Fibroblast of pulmonary artery (primary cell): ENCODE measurements around the gene GID4.
"Not testable (repeated sequence)": the region's sequence is repeated elsewhere in the genome, so short reads cannot be mapped to it uniquely, and the experiment has no call there.

Experiments used
- DNase-seq: peaks from one replicate; pipeline ENCODE4 v3.0.0-alpha.2; 2010; ENCODE audit warnings: low read depth
- H3K4me3 ChIP-seq: replicated peaks from 2 replicates; pipeline ENCODE4 v1.5.1; 2011; ENCODE audit warnings: low read depth, mild to moderate bottlenecking, control low read depth, low read length, moderate library complexity
- TF ChIP-seq, protein P1 (sequence below): IDR thresholded peaks from 2 replicates; pipeline ENCODE4 v1.5.1; 2011; ENCODE audit warnings: mild to moderate bottlenecking, control low read depth, low read length, inconsistent platforms; ENCODE audit errors: missing control alignments

Gene GID4

DNA sequence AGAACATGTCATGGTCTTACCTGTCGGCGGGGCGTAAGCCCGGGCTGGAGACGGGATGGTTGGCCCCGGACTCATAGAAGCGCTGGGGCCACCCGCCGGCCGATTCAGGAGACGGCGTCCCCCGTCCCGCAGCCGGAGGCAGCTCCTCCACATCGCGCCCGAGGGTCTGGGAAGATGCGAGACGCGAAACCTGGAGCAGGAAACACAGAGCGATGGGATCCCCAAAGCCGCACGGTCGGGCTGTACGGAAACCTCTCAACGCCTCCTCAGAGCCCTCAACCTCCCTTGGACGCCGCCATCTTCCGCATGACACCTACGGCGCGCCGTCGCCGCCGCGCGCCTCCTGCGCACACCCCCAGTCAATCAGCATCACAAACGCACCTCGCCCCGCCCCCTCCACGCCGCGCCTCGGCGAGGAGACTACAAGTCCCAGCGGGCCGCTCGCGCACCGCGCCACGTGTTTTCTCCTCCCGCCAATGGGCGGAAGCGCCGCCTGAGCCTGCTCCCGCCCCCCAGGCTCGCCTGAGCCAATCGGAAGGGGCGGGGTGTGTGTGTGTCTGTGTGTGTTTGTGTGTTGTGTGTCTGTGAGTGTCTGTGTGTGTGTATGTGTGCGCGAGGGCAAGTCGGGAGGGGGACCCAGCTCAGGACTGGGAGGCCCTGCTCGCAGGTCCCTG, at the start of gene GID4, which contains the start of gene ATPAF2:
Gene GID4 (plus strand): TSS at position 548 of the 674 bp plus-strand sequence. CDS start 57 bp downstream, at position 605.
Gene ATPAF2 (minus strand): TSS at position 308 of the 674 bp plus-strand sequence. CDS start 155 bp downstream, at position 153.
- peak within 1 kb of the TSS; percentile 91 for H3K4me3 ChIP-seq
- TF ChIP-seq, protein P1, sequence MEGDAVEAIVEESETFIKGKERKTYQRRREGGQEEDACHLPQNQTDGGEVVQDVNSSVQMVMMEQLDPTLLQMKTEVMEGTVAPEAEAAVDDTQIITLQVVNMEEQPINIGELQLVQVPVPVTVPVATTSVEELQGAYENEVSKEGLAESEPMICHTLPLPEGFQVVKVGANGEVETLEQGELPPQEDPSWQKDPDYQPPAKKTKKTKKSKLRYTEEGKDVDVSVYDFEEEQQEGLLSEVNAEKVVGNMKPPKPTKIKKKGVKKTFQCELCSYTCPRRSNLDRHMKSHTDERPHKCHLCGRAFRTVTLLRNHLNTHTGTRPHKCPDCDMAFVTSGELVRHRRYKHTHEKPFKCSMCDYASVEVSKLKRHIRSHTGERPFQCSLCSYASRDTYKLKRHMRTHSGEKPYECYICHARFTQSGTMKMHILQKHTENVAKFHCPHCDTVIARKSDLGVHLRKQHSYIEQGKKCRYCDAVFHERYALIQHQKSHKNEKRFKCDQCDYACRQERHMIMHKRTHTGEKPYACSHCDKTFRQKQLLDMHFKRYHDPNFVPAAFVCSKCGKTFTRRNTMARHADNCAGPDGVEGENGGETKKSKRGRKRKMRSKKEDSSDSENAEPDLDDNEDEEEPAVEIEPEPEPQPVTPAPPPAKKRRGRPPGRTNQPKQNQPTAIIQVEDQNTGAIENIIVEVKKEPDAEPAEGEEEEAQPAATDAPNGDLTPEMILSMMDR = no peak
- peak; percentile 99 for DNase-seq

DNA sequence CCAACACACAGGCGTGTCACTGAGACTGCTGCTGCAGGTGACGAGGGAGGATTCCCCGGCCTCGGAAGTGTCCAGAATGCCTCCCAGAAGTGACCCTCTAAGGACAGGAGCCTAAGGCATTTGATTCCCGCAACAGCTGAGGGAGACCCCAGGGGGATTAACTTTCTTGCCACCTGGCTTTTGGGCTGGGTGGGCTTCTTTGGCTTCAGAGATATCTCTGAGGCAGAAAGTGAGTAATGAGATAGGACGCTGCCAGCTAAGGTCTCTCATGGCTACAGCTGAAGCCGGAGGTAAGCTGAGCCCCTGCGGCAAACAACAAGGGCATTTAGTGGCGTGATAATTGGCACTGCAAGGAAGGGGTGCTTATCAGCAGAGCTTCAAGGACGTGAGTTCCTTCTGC, 49.6 kb upstream of the GID4 start:
- TF ChIP-seq, protein P1 = no peak
- no peak overlapping the region for H3K4me3 ChIP-seq
- no peak for DNase-seq

DNA sequence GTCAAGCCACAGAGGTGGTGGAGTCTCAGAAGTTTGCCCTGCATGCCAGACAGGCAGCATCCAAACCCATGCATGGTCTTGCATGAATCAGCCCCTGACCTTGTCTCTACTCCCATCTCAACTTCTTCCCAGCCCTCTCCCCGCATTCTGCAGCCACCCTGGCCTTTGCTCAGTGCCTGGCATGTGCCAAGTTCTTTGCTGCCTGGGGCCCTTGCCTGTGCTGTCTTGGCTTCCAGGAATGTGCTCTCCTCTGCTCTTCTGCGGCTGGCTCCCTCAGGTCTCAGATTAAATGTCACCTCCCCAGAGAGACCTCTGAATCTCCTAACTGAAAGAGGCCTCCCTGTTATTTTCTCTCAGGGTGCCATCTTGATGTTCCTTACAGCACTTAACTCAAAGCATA, 48.9 kb upstream of the GID4 start:
- DNase-seq = no peak
- no peak overlapping the region for H3K4me3 ChIP-seq

GRCh38 chr17:17993366-17993765, 45.8 kb upstream of the GID4 start:
- no peak for DNase-seq
- no peak overlapping the region for H3K4me3 ChIP-seq
- TF ChIP-seq, protein P1 = no peak

More for the DNA sequence above, 48.9 kb upstream of the GID4 start:
- TF ChIP-seq, protein P1 = no peak

DNA sequence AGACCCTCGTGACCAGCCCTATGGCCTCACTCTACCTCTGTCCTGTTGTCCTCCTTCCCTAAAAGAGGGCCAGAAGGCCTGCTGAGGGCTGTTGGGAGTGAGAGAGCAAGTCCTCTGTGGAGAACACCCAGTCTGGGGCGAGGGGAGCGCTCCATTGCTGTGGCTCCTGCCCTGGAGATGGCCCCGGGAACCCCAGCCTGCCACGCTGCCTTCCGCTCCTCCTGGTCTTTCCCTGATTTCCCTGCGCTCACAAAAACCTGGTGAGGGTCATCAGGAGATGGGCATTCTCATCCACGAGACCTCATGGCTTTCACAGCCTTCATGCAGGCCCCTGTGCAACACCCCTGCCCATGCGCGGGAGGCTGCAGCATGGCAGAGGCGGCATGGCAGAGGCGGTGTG, 45.4 kb upstream of the GID4 start:
- TF ChIP-seq, protein P1 = no peak
- DNase-seq = no peak
- no peak overlapping the region for H3K4me3 ChIP-seq

DNA sequence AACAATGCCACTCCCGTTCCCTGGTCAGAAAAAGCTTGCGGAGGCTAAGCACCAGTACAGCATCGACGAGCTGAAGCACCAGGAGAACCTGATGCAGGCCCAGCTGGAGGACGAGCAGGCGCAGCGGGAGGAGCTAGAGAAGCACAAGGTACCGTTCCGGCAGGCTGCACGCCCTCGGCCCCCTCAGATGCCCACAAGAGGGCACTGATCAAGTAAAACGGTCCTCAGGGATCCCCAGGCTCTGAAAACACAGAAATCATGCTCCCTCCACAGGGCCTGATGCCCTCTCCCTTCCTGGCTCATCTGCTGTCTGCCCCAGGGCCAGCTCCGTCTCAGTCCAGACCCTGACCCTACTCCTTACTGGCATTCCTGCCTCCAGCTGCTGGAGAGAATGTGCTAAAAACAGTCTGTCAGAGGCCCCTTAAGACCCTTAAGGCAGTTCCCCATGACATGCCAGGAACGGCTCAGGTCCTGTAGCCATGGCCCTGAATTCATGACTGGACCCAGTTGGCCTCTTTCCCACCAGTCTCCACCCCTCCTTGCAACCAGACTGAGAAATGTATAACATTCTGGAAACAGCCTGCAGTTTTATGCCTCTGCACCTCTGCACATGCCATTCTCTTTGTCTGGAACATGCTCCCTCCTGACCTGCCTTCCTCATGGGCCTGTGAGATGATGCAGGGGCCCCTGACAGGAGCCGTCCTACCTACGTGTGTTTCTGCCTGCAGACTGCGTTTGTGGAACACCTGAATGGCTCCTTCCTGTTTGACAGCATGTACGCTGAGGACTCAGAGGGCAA, 44.7 kb upstream of the GID4 start:
- peak; percentile 33 for DNase-seq
- H3K4me3 ChIP-seq = no peak overlapping the region
- TF ChIP-seq, protein P1 = peak; percentile 39

DNA sequence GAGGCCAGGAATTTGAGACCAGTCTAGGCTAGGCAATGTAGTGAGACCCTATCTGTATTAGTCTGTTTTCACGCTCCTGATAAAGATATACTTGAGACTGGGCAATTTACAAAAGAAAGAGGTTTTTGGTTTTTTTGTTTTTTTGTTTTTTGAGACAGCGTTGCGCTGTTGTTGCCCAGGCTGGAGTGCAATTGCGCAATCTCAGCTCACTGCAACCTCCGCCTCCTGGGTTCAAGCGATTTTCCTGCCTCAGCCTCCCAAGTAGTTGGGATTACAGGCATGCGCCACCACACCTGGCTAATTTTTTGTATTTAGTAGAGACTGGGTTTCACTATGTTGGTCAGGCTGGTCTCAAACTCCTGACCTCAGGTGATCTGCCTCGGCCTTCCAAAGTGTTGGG, 43.3 kb upstream of the GID4 start:
- H3K4me3 ChIP-seq, DNase-seq: not testable (repeated sequence)
